ENCODE data around the gene KNDC1.

- TF ChIP-seq CTCF (IDR thresholded peaks at IDR 0.05) (no peak), EZH2 (IDR thresholded peaks at IDR 0.05; ENCODE audit: borderline replicate concordance, insufficient read depth, low read depth, low read length, poor library complexity, severe bottlenecking) (no peak)
Observed at GRCh38 chr10:133230387-133231195, 70.6 kb downstream of the KNDC1 start.
